ENCODE results near the gene ATP5PD. TPM values are rescaled to one million over a fixed set of nuclear protein-coding genes. Genes with fewer than 3 reads are reported as not detected.

The ATP5PD gene
- total and polyA plus RNA-seq, 2 of the 13 experiments (the other 11 are each of a cell fraction or from before 2014, with no cell fraction given), result 158 to 428 TPM

GRCh38 chr17:75087558-75088453 is 41.0 kb upstream of the ATP5PD start, which contains the start of gene SLC16A5 (continued):
- TF ChIP-seq ATF6 (CRISPR knock-in tag; conservative IDR thresholded peaks at IDR 0.05) (no peak), ADNP (CRISPR knock-in tag; IDR thresholded peaks at IDR 0.05) (no peak), ZBTB1 (CRISPR knock-in tag; IDR thresholded peaks at IDR 0.05; ENCODE audit: borderline replicate concordance) (no peak), PRMT3 (CRISPR knock-in tag; IDR thresholded peaks at IDR 0.05; ENCODE audit: borderline replicate concordance, low read depth) (no peak), ZNF580 (CRISPR knock-in tag; IDR thresholded peaks at IDR 0.05; ENCODE audit: borderline replicate concordance, low read depth) (no peak; the same call in 1 of the 2 replicates), NCOA1 (CRISPR knock-in tag; IDR thresholded peaks at IDR 0.05) (no peak), CBX5 (CRISPR knock-in tag; IDR thresholded peaks at IDR 0.05; ENCODE audit: borderline replicate concordance) (peak; percentile 33; the same call in 1 of the 2 replicates), FOXJ3 (CRISPR knock-in tag; IDR thresholded peaks at IDR 0.05; ENCODE audit: borderline replicate concordance) (no peak), HCFC1 (IDR thresholded peaks at IDR 0.05; ENCODE audit: low read depth, low read length) (no peak), ZNF296 (CRISPR knock-in tag; conservative IDR thresholded peaks at IDR 0.05) (no peak), ARNT (IDR thresholded peaks at IDR 0.05) (no peak), ZNF329 (CRISPR knock-in tag; IDR thresholded peaks at IDR 0.05; ENCODE audit: low read depth) (no peak), DNMT1 (CRISPR knock-in tag; IDR thresholded peaks at IDR 0.05) (no peak), AHR (CRISPR knock-in tag; IDR thresholded peaks at IDR 0.05) (peak; percentile 49; the same call in 1 of the 2 replicates), ZNF710 (CRISPR knock-in tag; IDR thresholded peaks at IDR 0.05; ENCODE audit: borderline replicate concordance) (no peak), TRIM24 (CRISPR knock-in tag; IDR thresholded peaks at IDR 0.05) (no peak), JARID2 (CRISPR knock-in tag; IDR thresholded peaks at IDR 0.05; ENCODE audit: insufficient replicate concordance) (no peak), ZNF512B (CRISPR knock-in tag; IDR thresholded peaks at IDR 0.05; ENCODE audit: borderline replicate concordance) (no peak), SRSF4 (IDR thresholded peaks at IDR 0.05; ENCODE audit: low read depth, low read length, poor library complexity, severe bottlenecking) (no peak), ATF3 (CRISPR knock-in tag; IDR thresholded peaks at IDR 0.05) (no peak), ZNF343 (CRISPR knock-in tag; IDR thresholded peaks at IDR 0.05) (no peak), ZNF598 (CRISPR knock-in tag; IDR thresholded peaks at IDR 0.05; ENCODE audit: borderline replicate concordance) (no peak)
